H9 (cell line): Measurements from ENCODE around the gene NSRP1. TPM values are rescaled to one million over a fixed set of nuclear protein-coding genes. Genes with fewer than 3 reads are reported as not detected.

Source experiments
- DNase-seq: peaks from one replicate; pipeline ENCODE4 v3.0.0-alpha.2; 2017
- H2AFZ ChIP-seq: one replicate; pipeline ENCODE4 v1.6.1; 2013; ENCODE audit warnings: mild to moderate bottlenecking, low read length, control low read depth, moderate library complexity
- H2AK5ac ChIP-seq: 2 replicates; pipeline ENCODE4 v1.6.1; 2013; ENCODE audit warnings: low read length, control low read depth, mixed read lengths; ENCODE audit not compliant: insufficient read length
- H2BK120ac ChIP-seq: one replicate; pipeline ENCODE4 v1.6.1; 2013; ENCODE audit warnings: low read depth, mild to moderate bottlenecking, low read length, control low read depth, inconsistent platforms; ENCODE audit not compliant: poor library complexity, severe bottlenecking
- H2BK12ac ChIP-seq: 2 replicates; pipeline ENCODE4 v1.6.1; 2013; ENCODE audit warnings: low read length, control low read depth, mixed read lengths, low read depth; ENCODE audit not compliant: insufficient read length
- H2BK15ac ChIP-seq: 2 replicates; pipeline ENCODE4 v1.6.1; 2013; ENCODE audit warnings: low read depth, low read length, control low read depth
- H2BK20ac ChIP-seq: one replicate; pipeline ENCODE4 v1.6.1; 2013; ENCODE audit warnings: low read depth, mild to moderate bottlenecking, low read length, control low read depth, inconsistent platforms; ENCODE audit not compliant: poor library complexity, severe bottlenecking
- H2BK5ac ChIP-seq: 2 replicates; pipeline ENCODE4 v1.6.1; 2013; ENCODE audit warnings: low read length, control low read depth, mixed read lengths; ENCODE audit not compliant: insufficient read length
- H3K14ac ChIP-seq: 2 replicates; pipeline ENCODE4 v1.6.1; 2013; ENCODE audit warnings: low read length, control low read depth; ENCODE audit not compliant: insufficient read depth
- H3K18ac ChIP-seq: 2 replicates; pipeline ENCODE4 v1.6.1; 2013; ENCODE audit warnings: low read depth, mild to moderate bottlenecking, mixed read lengths, low read length, control low read depth; ENCODE audit not compliant: insufficient read length
- H3K23ac ChIP-seq: 2 replicates; pipeline ENCODE4 v1.6.1; 2013; ENCODE audit warnings: low read length, control low read depth, mixed read lengths, low read depth; ENCODE audit not compliant: insufficient read length
- H3K23me2 ChIP-seq: 2 replicates; pipeline ENCODE4 v1.6.1; 2013; ENCODE audit warnings: low read depth, mild to moderate bottlenecking, mixed read lengths, low read length, control low read depth; ENCODE audit not compliant: insufficient read length, poor library complexity, severe bottlenecking
- H3K27ac ChIP-seq: 2 replicates; pipeline ENCODE4 v1.5.1; 2013; ENCODE audit warnings: low read length, control low read depth, mixed read lengths, low read depth; ENCODE audit not compliant: insufficient read length
- H3K27me3 ChIP-seq: 2 replicates; pipeline ENCODE4 v1.6.1; 2013; ENCODE audit warnings: low read length, control low read depth, inconsistent platforms; ENCODE audit not compliant: insufficient read depth
- H3K4ac ChIP-seq: 2 replicates; pipeline ENCODE4 v1.6.1; 2013; ENCODE audit warnings: low read depth, mild to moderate bottlenecking, control low read depth, inconsistent platforms, low read length, moderate library complexity
- H3K4me1 ChIP-seq: 2 replicates; pipeline ENCODE4 v1.6.1; 2013; ENCODE audit warnings: low read length, control low read depth, inconsistent platforms; ENCODE audit not compliant: insufficient read depth
- H3K4me2 ChIP-seq: 2 replicates; pipeline ENCODE4 v1.6.1; 2013; ENCODE audit warnings: low read length, control low read depth, mixed read lengths; ENCODE audit not compliant: insufficient read length, insufficient read depth
- H3K56ac ChIP-seq: 2 replicates; pipeline ENCODE4 v1.6.1; 2013; ENCODE audit warnings: low read depth, mild to moderate bottlenecking, mixed read lengths, low read length, control low read depth; ENCODE audit not compliant: insufficient read length
- H3K79me1 ChIP-seq: 2 replicates; pipeline ENCODE4 v1.6.1; 2013; ENCODE audit warnings: low read depth, mild to moderate bottlenecking, moderate library complexity, low read length, control low read depth, inconsistent platforms; ENCODE audit not compliant: insufficient read depth, poor library complexity, severe bottlenecking
- H3K79me2 ChIP-seq: 2 replicates; pipeline ENCODE4 v1.6.1; 2013; ENCODE audit warnings: low read length, control low read depth, inconsistent platforms; ENCODE audit not compliant: insufficient read depth
- H3K9ac ChIP-seq: 2 replicates; pipeline ENCODE4 v1.6.1; 2013; ENCODE audit warnings: low read length, control low read depth, mixed read lengths; ENCODE audit not compliant: insufficient read length; ENCODE audit errors: extremely low read depth
- H3K9me3 ChIP-seq: one replicate; pipeline ENCODE4 v1.6.1; 2013; ENCODE audit warnings: low read depth, low read length, inconsistent platforms; ENCODE audit not compliant: control insufficient read depth
- H3T11ph ChIP-seq: one replicate; pipeline ENCODE4 v1.6.1; 2013; ENCODE audit warnings: mild to moderate bottlenecking, low read length, control low read depth, inconsistent platforms
- H4K20me1 ChIP-seq: one replicate; pipeline ENCODE4 v1.6.1; 2013; ENCODE audit not compliant: control insufficient read depth, insufficient read length, insufficient read depth
- H4K5ac ChIP-seq: 2 replicates; pipeline ENCODE4 v1.6.1; 2013; ENCODE audit warnings: low read depth, mild to moderate bottlenecking, mixed read lengths, low read length, control low read depth; ENCODE audit not compliant: insufficient read length
- H4K8ac ChIP-seq: replicated peaks from 2 replicates; pipeline ENCODE4 v1.6.1; 2013; ENCODE audit warnings: low read length, control low read depth, mixed read lengths, low read depth; ENCODE audit not compliant: insufficient read length
- H4K91ac ChIP-seq: 2 replicates; pipeline ENCODE4 v1.6.1; 2013; ENCODE audit warnings: low read depth, mild to moderate bottlenecking, moderate library complexity, mixed read lengths, low read length, control low read depth; ENCODE audit not compliant: insufficient read length
- H3K27ac Mint-ChIP-seq, 3 experiments: 2 replicates in 2 of 3; 3 replicates in 1 of 3; pipeline ENCODE4 v1.8.0; 2020 to 2021; ENCODE audit warnings: mixed read lengths in 3 of 3, mild to moderate bottlenecking in 1 of 3, moderate library complexity in 1 of 3
- H3K27me3 Mint-ChIP-seq: 2 replicates; pipeline ENCODE4 v1.8.0; 2021; ENCODE audit warnings: low read depth, mild to moderate bottlenecking, moderate library complexity, mixed read lengths
- H3K36me3 Mint-ChIP-seq, 3 experiments: 2 replicates in 2 of 3; 3 replicates in 1 of 3; pipeline ENCODE4 v1.8.0; 2020 to 2021; ENCODE audit warnings: low read depth in 3 of 3, mixed read lengths in 3 of 3; ENCODE audit not compliant: insufficient read depth in 1 of 3
- H3K4me1 Mint-ChIP-seq, 2 experiments: 2 replicates each; pipeline ENCODE4 v1.8.0; 2020; ENCODE audit warnings: mixed read lengths in 2 of 2
- H3K4me3 Mint-ChIP-seq, 2 experiments: 2 replicates in 1 of 2; 3 replicates in 1 of 2; pipeline ENCODE4 v1.8.0; 2020 to 2021; ENCODE audit warnings: mild to moderate bottlenecking in 2 of 2, mixed read lengths in 2 of 2, moderate library complexity in 1 of 2
- H3K9me3 Mint-ChIP-seq, 2 experiments: 2 replicates in 1 of 2; 3 replicates in 1 of 2; pipeline ENCODE4 v1.8.0; 2020; ENCODE audit warnings: mild to moderate bottlenecking in 2 of 2, mixed read lengths in 2 of 2, moderate library complexity in 1 of 2
- WGBS: extraction: QIAGEN DNeasy Blood & Tissue Kit; methylation state at CpG from one replicate; pipeline ENCODE4 v1.1.7; 2013; ENCODE audit warnings: missing lambda C conversion rate, low lambda C conversion rate, mixed read lengths; ENCODE audit not compliant: insufficient read length; ENCODE audit errors: extremely low coverage; 5-methylcytosine and 5-hydroxymethylcytosine counted together
- total RNA-seq: library from RNA; stranded (reverse); gene quantifications from 2 replicates; pipeline ENCODE4 v1.2.1, GENCODE V29; 2021
- TF ChIP-seq, protein P1 (sequence below): fragments of 200-600 bp; sonication (generic); conservative IDR thresholded peaks from 3 replicates; pipeline ENCODE4 v1.8.0; 2021; ENCODE audit warnings: antibody characterized with exemption, mild to moderate bottlenecking

Gene NSRP1
- total RNA-seq, 1 experiment from 2014 or later: 33.3 TPM

- Histone ChIP-seq H3K14ac (no peak overlapping the region), H4K8ac (no peak overlapping the region), H3K4ac (no peak overlapping the region), H3T11ph (no peak overlapping the region), H2BK5ac (no peak overlapping the region), H3K27ac (no peak overlapping the region), H2BK120ac (no peak overlapping the region), H3K79me2 (no peaks in the 10 kb centered on the region), H4K5ac (no peak overlapping the region), H2BK12ac (no peak overlapping the region), H3K56ac (no peak overlapping the region), H3K23me2 (peaks cover 4% of the 10 kb centered on the region), H4K91ac (no peak overlapping the region), H3K4me2 (no peak overlapping the region), H3K9me3 (no peaks in the 10 kb centered on the region), H2BK15ac (peak overlapping the region; percentile 77; the same call in 1 of the 2 replicates), H2BK20ac (no peak overlapping the region), H4K20me1 (no peaks in the 10 kb centered on the region), H3K79me1 (no peaks in the 10 kb centered on the region), H3K4me1 (no peaks in the 10 kb centered on the region), H3K9ac (no peak overlapping the region), H3K27me3 (no peaks in the 10 kb centered on the region), H2AFZ (no peak overlapping the region), H2AK5ac (no peak overlapping the region), H3K18ac (no peak overlapping the region), H3K23ac (no peak overlapping the region)
- no peak overlapping the region; a peak in 1 of 5 replicates for H3K4me3 Mint-ChIP-seq
- H3K27ac Mint-ChIP-seq: no peak overlapping the region; a peak in 1 of 7 replicates
- H3K4me1 Mint-ChIP-seq: peaks cover 16 to 23% of the 10 kb centered on the region in 2 experiments
- TF ChIP-seq, protein P1, sequence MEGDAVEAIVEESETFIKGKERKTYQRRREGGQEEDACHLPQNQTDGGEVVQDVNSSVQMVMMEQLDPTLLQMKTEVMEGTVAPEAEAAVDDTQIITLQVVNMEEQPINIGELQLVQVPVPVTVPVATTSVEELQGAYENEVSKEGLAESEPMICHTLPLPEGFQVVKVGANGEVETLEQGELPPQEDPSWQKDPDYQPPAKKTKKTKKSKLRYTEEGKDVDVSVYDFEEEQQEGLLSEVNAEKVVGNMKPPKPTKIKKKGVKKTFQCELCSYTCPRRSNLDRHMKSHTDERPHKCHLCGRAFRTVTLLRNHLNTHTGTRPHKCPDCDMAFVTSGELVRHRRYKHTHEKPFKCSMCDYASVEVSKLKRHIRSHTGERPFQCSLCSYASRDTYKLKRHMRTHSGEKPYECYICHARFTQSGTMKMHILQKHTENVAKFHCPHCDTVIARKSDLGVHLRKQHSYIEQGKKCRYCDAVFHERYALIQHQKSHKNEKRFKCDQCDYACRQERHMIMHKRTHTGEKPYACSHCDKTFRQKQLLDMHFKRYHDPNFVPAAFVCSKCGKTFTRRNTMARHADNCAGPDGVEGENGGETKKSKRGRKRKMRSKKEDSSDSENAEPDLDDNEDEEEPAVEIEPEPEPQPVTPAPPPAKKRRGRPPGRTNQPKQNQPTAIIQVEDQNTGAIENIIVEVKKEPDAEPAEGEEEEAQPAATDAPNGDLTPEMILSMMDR: no peak
- no peak for DNase-seq
- no peaks in the 10 kb centered on the region for H3K9me3 Mint-ChIP-seq
- no peaks in the 10 kb centered on the region; a peak in 1 of 7 replicates for H3K36me3 Mint-ChIP-seq
- WGBS: no CpG with 5 or more reads among the region's 13 CpGs
- H3K27me3 Mint-ChIP-seq: peaks cover 3% of the 10 kb centered on the region
Observed at GRCh38 chr17:30222721-30223175, 106.1 kb downstream of the NSRP1 start.
